GM19025 (cell line): ENCODE results near the gene KCTD16.

Source experiments
- ATAC-seq: cut with Tn5 transposase; IDR thresholded peaks from one replicate; pipeline ENCODE4 v1.9.1; 2021; ENCODE audit warnings: mild to moderate bottlenecking, low read depth, moderate library complexity; ENCODE audit not compliant: unreplicated experiment

KCTD16 gene

DNA sequence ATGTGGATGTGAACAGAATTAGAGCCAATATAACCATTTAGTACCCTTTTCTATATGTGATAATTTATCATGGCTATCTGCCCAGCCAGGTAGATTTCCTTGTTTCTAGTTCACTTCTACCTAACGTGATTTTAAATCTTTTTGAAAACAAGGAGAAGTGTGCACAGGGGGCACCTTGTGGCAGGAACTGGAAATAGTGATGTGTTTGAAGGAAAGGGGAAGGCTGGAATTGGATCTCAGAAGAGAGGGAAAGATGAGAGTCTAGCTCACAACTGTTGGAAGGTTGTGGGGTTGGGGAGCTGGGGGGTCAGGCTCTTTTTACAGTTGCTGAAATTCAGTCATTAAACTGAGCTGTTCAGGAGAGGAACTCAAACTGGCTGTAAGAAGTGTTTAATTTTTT is 219.5 kb downstream of the KCTD16 start:
- ATAC-seq = no peak

- no peak for ATAC-seq
Observed at GRCh38 chr5:144391044-144391443, 220.4 kb downstream of the KCTD16 start.

DNA sequence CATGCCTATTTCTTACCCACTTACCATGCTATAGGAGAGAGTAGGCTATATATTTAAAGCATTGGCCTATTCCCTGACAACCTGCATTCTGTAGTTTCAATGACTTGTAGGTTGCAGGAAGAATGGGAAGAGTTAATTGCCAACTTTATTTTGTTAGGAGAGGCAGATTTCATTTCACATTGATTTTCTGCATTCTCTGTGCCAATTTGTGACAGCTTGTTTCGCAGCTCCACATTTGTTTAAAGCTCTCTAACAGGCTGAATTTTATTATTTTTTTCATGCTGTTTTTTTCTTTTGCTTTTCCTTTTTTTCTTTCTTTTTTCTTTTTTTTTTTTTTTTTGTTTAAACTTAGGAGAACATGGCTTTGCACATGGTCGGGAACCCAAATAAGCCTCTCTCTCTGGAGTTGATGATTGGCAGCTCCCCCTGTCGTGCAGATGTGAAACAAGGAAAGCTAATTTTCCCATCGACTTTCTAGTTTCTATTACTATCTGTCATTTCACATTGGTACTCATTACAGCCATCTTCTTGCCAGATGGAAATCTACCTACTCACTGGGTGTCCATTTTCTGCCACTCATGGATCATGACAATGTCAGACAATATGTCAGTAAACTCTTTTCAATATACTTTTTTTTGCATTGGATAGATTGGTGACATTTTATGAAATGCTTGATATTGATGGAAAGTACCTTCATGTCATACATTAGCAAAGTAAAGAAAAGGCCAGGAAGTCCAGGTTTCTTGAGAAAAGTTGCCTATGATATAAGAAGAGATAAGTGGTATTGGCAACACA is 223.2 kb downstream of the KCTD16 start:
- ATAC-seq = no peak

GRCh38 chr5:144395704-144396103 is 225.0 kb downstream of the KCTD16 start:
- no peak for ATAC-seq

GRCh38 chr5:144403058-144403457 is 232.4 kb downstream of the KCTD16 start:
- no peak for ATAC-seq

- ATAC-seq = no peak
Observed at GRCh38 chr5:144403817-144404420, 233.2 kb downstream of the KCTD16 start.

GRCh38 chr5:144404672-144405071 is 234.0 kb downstream of the KCTD16 start:
- ATAC-seq = no peak

DNA sequence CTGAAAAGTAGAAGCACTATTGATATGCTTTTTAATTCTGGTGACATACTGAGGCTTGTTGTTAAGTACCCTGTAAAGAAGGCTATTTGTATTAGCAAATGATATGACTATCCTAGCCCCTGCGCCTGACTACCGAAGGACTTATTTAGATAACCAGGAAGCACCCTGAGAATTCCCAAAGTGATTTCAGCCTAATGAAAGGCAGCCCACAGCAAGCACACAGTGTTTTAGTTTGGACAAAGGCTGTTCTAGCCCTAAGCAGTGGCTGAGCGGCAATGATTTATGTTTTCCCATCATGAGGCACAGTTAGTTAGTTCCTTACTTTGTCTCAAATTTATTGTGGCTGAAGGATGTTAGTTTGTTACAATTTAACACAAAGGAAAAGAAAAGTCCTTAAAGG is 235.3 kb downstream of the KCTD16 start:
- ATAC-seq = no peak

- no peak for ATAC-seq
Observed at GRCh38 chr5:144406442-144406841, 235.8 kb downstream of the KCTD16 start.

GRCh38 chr5:144414202-144415029 is 243.7 kb downstream of the KCTD16 start:
- ATAC-seq = no peak

DNA sequence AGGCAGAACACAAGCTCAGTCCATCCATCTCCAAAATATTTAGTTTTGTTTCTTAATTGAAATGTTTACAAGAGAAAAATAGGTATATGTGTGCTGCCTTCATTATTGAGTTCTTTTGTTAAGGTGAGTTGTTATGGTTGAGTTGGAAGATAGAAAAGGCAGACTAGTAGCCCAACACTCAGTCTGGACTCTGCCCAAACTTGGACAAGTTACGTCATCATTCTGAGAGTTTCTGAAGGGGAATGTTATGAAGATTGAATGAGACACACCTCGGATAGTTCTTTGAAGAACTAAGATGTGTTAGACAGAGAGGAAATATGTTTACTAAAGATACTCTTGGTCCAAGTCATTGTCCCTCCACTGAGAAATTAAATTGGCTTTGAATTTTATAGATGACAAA is 245.5 kb downstream of the KCTD16 start:
- ATAC-seq = no peak

GRCh38 chr5:144418719-144419118 is 248.0 kb downstream of the KCTD16 start:
- ATAC-seq = no peak

DNA sequence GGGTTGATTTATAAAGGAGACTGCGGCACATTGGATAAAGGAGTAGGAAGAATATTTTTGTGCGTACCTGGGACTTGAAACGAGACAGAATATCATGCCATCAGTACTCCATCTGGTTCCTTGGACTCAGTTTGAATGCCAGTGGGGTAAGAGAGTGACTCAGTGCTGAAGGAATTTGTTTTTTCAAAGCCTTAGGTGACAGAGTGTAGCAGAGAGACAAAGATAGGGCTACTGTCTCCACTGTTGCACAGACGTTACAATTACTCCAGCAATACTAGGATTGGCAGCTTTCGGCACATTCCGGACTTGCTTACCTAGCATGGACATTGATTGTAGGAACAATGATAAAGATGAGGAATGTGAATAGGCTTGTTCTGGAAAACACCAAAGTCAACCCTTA is 250.7 kb downstream of the KCTD16 start:
- ATAC-seq = no peak

DNA sequence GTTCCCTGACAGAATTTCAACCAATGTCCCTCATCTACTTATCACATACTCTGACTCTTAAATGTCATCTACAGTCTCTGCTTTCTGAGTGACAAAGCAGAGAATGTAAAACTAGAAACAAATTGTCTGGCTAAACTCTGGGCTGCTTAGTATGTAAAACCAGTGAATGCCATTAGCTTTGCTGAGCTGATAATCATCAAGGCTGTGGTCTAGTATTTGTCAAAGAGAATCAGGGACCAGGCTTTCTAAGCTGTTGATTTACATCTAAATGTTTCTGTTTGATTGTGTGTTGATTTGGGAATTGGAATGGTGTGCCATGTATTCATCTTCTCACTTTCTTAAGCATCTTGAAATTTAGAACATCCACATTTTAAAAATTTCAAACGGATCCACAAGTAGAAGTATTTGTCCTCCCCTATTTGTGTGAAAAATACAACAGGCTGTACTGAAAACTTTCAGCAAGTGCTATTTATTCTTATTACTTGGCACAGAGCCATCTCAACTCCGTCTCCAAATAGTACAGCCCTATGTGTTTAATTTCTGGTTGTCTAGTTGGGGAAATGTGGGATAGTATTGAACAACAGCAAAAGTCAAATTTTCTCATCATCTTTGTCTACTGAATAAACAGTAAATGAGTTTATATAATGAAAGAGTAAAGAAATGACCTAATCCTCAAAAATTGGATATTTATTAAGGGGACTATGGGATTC is 251.5 kb downstream of the KCTD16 start:
- ATAC-seq = no peak

GRCh38 chr5:144427866-144428265 is 257.2 kb downstream of the KCTD16 start:
- ATAC-seq = no peak

GRCh38 chr5:144428326-144428725 is 257.7 kb downstream of the KCTD16 start:
- no peak for ATAC-seq

GRCh38 chr5:144429405-144429804 is 258.7 kb downstream of the KCTD16 start:
- no peak for ATAC-seq

DNA sequence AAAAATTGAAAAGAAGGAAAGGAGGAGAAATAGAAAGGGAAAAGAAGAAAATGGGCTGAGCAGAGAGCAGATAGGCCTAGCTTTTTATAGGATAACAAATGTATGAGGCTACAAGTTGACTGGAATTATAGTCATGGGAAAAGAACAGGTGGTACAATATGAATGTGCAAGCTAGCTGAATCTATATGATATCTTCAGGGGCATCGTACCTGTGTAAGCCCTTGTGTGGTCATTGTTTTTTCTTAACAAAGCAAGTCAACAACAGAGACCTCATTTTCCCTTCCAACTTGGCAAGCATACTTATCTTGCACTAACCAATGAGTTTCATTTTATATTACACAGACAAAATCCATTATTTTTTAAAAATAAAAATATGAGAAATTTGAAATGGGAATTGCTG is 259.2 kb downstream of the KCTD16 start:
- no peak for ATAC-seq

GRCh38 chr5:144433140-144433822 is 262.6 kb downstream of the KCTD16 start:
- ATAC-seq = no peak

DNA sequence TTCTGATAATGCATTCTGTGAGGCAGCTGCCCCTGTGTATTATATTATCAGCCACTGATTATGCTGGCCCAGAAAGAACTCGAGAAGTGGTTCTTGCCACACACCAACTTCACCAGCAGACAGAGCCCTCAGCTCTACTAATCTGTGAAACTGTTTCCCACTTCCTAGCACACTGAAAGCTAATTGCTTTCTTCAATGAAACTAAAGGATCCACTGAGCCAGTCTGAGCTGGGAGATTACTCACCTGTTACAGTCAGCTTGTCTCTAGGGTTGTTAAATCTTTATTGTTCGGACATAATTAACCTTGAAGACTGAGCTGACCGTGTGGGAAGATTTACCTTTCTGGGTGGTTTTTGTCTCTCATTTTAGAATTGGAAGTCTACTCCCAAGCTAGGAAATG is 263.2 kb downstream of the KCTD16 start:
- ATAC-seq = no peak
